SK-MEL-5 (cell line): Measurements from ENCODE around the gene GUCY1A1. TPM values are rescaled to one million over a fixed set of nuclear protein-coding genes. Genes with fewer than 3 reads are reported as not detected.
"Not testable (repeated sequence)": the region's sequence is repeated elsewhere in the genome, so short reads cannot be mapped to it uniquely, and the experiment has no call there.

Experiments
- DNase-seq: peaks from one replicate; pipeline ENCODE4 v3.0.0-alpha.2; 2016; ENCODE audit warnings: low read depth, low spot score
- in situ Hi-C: cut with HindIII; loops from 2 replicates; pipeline ENCODE4 v1.10.0; 2016; ENCODE audit warnings: low sequenced_read_pairs, high pct_unique_total_duplicates, low pct_unique_long_range_greater_than_20kb
- polyA plus RNA-seq, 2 experiments: library from polyadenylated mRNA; depleted of rRNA; stranded (reverse); fragments of >200 nt; gene quantifications; 2 replicates each; pipeline ENCODE4 v1.2.3, GENCODE V29; 2015
- total RNA-seq: library from RNA; depleted of rRNA; stranded (reverse); fragments of >200 nt; shearing (Covaris generic); gene quantifications from 2 replicates; pipeline ENCODE4 v1.2.3, GENCODE V29; 2014; rRNA removed

GUCY1A1 gene
- total RNA-seq = 0.08 and 0.24 TPM in 2 replicates
- 0.05 TPM in 1 of 2 replicates, not detected in the other for polyA plus RNA-seq (2015; cell fraction: cytosol; rRNA removed)
- not detected in 2 replicates for polyA plus RNA-seq (2015; cell fraction: nucleus; rRNA removed)

DNA sequence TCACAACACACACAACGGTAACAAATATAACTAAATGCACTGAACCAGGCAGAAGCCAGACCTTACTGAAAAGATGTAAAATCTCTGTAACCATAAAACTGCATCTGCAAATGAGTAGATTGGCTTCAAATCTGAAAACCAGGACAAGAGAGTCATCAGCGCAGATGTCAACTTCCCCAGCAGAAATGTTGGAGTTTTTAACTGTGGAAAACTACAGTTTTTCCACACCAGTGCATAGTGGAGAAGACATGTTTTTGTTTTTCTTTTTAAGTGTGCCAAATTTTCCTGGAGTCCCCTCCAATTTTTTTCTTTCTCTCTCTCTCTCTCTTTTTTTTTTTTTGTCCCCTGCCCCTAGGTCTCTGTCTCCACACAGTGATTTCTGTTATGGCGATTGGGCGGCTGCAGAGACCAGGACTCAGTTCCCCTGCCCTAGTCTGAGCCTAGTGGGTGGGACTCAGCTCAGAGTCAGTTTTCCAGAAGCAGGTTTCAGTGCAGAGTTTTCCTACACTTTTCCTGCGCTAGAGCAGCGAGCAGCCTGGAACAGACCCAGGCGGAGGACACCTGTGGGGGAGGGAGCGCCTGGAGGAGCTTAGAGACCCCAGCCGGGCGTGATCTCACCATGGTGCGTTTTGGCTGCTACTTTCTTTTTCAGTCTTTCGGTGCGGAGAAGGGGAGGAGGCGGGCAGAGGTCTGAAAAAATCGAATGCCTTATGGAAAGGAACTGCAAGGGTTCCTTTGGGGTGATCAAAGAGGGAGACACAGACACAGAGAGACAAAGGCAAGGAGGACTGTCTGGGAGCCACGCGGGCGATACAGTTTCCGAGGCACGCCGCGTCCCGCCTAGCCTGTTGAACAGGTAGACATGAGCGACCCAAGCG lies at the start of gene GUCY1A1:
GUCY1A1 (plus strand) TSS at position 505 of the 878 bp plus-strand sequence. CDS start 30,020 bp downstream, outside the sequence.
- in situ Hi-C loops = no loop called here
- DNase-seq = no peak

- DNase-seq = no peak
- in situ Hi-C loops = no loop called here
Measured at GRCh38 chr4:155617296-155617695, 49.4 kb upstream of the GUCY1A1 start.

DNA sequence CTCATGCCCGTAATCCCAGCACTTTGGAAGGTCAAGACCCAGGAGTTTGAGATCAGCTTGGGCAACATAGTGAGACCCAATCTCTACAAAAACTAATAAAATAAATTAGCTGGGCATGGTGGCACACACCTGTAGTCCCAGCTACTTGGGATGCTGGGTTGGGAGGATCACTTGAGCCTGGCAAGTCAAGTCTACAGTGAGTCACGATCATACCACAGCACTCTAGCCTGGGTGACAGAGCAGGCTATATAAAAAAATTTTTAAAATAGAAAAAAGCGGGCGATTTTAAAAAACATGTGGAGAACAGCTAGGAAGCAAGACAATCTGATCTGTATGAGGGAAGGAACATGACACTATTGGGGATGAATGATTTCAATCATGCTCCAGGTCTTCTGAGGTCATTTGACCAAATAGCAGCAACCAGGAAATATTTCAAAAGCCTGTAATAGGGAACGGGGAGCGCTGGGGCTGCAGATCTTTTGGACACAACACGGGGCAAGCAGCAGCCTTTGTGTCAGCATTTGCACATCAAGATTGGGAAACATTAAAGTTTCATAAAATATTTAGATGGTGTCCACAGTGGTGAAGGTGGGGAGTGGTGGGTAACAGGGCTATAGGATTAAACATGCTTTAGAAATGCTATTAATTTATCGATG lies 48.3 kb upstream of the GUCY1A1 start:
- in situ Hi-C loops = no loop called here
- DNase-seq = no peak

DNA sequence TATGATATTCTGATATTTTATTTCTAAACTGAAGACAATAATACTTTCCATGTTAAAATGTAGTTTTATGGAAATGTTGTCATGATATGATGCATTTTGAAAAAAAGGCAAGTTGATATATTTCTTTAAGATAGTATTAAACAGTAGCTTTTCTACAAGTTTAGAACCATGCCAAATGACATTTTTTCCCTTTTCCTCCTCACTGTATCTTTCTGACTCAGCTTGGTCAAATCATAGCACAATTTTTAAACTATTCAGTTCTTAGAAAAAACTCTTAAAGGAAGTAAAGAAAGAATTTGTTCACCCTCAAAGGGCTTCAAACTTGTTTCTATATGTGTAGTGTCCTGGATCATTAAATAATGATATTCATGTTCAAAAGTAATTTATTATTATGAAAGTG lies 46.0 kb upstream of the GUCY1A1 start:
- in situ Hi-C loops = no loop called here
- DNase-seq = no peak

DNA sequence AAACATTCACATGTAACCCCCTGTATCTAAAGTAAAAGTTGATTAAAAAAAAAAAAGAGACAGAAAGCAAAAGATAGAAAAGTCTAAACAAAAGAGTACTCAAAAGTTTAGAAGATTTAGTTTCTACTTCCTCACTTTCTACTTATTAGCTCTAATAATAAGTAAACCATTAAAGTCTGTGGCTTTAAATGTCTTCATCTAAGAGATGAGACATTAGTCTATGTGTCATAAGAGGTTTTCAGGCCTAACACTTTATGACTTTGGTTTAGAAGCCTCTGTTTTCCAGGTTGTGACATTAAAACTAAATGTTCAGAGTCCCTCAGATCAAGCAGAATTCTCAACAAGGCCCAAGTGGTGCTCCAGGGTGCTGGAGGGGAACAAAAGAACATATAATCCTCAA lies 42.2 kb upstream of the GUCY1A1 start:
- in situ Hi-C loops = no loop called here
- DNase-seq = no peak

GRCh38 chr4:155626561-155626960 lies 40.1 kb upstream of the GUCY1A1 start:
- in situ Hi-C loops = no loop called here
- no peak for DNase-seq

- no peak for DNase-seq
- in situ Hi-C loops = no loop called here
Measured at GRCh38 chr4:155629183-155629825, 37.3 kb upstream of the GUCY1A1 start.

DNA sequence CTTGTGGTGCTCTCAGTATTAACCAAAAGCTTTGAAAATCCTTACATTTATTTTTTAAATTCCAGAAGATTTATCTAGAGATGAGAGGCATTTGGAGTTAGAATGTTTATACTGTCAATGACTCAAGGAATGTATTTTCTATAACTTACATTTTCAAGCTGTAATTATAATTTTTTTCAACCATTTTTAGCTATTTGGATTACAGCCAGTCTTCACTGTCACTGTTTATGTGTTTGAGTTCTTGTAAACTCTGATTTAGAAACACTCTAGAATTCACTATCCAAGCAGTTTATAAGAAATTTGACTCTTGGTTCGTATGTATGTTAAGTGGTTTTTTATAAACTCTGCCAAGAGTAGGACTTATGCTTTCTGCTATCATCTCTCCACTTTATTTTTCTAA lies 36.7 kb upstream of the GUCY1A1 start:
- DNase-seq = no peak
- in situ Hi-C loops = no loop called here

GRCh38 chr4:155632310-155632840 lies 34.3 kb upstream of the GUCY1A1 start:
- DNase-seq = no peak
- in situ Hi-C loops = no loop called here

DNA sequence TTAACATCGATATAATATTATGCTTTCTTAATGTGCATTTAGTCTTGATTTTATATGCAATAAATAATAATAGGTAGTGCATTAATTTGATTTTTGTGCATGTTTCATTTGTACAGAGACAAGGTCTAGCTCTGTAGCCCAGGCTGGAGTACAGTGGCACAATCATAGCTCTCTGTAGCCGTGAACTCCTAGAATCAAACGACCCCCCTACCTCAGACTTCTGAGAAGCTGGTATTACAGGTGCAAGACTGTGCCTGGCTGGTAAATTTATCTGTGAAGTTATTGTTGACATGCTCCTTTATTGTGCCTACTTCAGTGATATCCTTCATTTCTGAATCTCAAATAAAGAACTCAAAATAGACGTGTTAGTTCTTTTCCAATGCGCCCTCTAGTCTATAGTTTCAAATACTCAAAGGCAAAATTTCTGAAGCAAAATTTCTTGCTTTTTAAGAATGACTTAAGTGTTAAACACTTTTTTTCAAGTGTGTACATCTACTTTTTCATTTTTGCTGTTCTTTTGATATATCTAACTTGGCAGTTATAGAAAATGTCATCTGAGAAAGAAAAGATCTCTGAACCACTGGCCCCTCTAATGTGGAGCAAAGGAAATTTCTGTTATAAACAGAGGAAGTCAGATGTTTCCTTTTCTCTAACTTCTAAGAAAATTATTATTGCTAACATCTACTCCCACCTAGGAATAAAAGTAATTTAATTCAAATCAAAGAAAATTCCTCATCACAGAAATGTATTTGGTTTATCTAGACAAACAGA lies 28.3 kb upstream of the GUCY1A1 start:
- in situ Hi-C loops = no loop called here
- DNase-seq = no peak

DNA sequence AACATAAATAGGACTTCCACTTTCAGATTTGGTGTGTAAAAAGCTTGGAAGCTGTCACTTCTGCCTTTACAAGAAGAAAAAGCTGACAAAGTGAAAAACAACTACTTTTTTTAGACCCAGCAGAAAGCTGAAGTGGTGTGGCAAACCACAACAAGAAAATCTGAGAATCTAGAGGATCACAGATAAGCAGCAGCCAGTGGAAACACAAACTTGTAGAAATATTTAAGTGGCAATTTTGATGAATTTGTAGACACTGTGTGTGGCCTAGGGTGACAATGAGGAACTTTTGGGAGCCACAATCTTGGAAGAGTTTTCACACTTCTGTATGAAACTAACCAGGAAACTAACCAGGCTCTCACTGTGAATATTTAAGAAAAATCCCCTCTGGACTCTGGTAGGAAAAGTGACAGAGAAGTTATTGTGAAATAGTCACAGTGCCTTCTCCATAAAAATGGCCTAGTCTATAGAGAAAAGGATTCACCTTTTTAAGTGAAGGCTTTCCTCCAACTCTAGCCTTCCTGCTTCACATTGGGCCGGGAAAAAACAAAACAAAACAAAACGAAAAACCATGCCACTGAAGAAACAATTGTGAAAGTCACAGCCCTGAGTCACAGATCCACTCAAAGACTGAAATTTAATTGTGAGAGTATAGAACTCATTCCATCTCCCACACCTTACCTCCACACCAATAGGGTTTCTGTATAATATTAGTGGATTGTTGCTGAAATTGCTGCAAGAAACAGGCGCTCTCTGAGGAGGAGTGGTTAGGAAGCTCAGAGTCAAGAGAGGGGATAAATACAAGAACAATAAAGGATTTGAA lies 26.7 kb upstream of the GUCY1A1 start:
- in situ Hi-C loops = no loop called here
- no peak for DNase-seq

DNA sequence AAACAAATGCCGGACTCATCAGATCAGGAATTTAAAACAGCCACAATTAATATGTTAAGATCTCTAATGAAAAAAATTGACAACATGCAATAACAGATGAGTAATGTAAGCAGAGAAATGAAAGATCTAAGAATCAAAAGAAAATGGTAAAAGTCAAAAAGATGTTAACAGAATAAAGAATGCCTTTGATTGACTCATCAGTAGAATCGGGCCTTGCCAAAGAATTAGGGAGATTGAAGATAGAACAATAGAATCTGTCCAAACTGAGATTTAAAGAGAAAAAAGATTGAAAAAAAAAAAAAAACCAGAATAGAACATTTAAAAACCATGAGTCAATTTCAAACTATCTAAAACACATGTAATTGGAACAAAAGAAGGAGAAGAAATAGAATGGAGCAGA lies 25.9 kb upstream of the GUCY1A1 start:
- in situ Hi-C loops = no loop called here
- no peak for DNase-seq

DNA sequence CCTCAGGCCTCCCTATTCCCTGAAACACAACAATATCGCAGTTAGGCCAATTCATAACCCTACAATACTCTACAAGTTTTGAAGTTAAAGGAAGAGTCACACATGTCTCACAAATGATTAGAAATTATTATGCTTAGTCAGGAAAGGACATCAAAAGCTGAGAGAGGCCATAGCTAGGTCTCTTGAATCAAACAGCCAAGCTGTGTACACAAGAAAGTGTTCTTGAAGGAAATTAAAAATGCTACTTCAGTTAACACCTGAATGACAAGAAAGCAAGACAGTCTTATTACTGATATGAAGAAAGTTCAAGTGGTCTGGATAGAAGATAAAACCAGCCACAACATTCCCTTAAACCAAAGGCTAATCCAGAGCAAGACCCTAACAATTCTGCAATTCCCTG lies 23.6 kb upstream of the GUCY1A1 start:
- DNase-seq = no peak
- in situ Hi-C loops = no loop called here

- DNase-seq = no peak
- in situ Hi-C loops = no loop called here
Measured at GRCh38 chr4:155646001-155646400, 20.6 kb upstream of the GUCY1A1 start.

- in situ Hi-C loops = not testable (repeated sequence)
Measured at GRCh38 chr4:155650785-155651184, 15.9 kb upstream of the GUCY1A1 start.

GRCh38 chr4:155653052-155653451 lies 13.6 kb upstream of the GUCY1A1 start:
- in situ Hi-C loops = no loop called here
- DNase-seq = no peak

More at GRCh38 chr4:155650785-155651184, 15.9 kb upstream of the GUCY1A1 start:
- not testable (repeated sequence) for DNase-seq

DNA sequence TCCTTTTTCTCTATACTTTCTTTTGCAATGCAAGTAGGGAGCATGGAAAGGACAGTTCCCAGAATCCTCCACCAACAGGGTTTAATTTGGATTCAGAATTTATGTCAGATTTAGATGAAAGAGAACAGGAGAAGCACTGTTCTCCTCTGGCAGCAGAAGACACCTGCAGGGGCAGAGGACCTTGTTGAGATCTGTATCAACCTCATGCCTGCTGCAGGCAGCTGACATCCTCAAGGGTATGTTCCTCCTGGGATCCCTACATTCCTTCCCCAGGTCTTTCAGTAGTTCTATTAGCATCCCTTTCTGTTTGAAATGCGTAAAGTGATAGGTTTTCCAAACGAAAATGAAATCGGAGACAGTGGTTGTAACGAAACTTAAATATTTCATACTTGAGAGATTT lies 10.6 kb upstream of the GUCY1A1 start:
- in situ Hi-C loops = no loop called here

More for the DNA sequence above, 10.6 kb upstream of the GUCY1A1 start:
- no peak for DNase-seq
